Upper lobe of right lung (tissue), 1 donor: ENCODE data around the gene SEC61A2. TPM values are rescaled to one million over a fixed set of nuclear protein-coding genes. Genes with fewer than 3 reads are reported as not detected.

Source experiments
- ATAC-seq: fragments of 200-7000 bp; cut with Tn5 transposase; one replicate; pipeline ENCODE4 v1.9.1; 2020; ENCODE audit warnings: mild to moderate bottlenecking, moderate library complexity
- DNase-seq: peaks from one replicate; pipeline ENCODE4 v3.0.0-alpha.2; 2020
- H3K27ac ChIP-seq: fragments of 200-600 bp; one replicate; pipeline ENCODE4 v1.8.0; 2022
- H3K27me3 ChIP-seq: fragments of 200-600 bp; one replicate; pipeline ENCODE4 v1.8.0; 2022; ENCODE audit warnings: mild to moderate bottlenecking
- H3K36me3 ChIP-seq: fragments of 200-600 bp; one replicate; pipeline ENCODE4 v1.8.0; 2022
- H3K4me1 ChIP-seq: fragments of 200-600 bp; one replicate; pipeline ENCODE4 v1.8.0; 2022
- H3K4me3 ChIP-seq: fragments of 200-600 bp; one replicate; pipeline ENCODE4 v1.8.0; 2022; ENCODE audit warnings: mild to moderate bottlenecking
- H3K9me3 ChIP-seq: fragments of 200-600 bp; one replicate; pipeline ENCODE4 v1.8.0; 2022
- CTCF ChIP-seq: fragments of 200-600 bp; IDR thresholded peaks from one replicate; pipeline ENCODE4 v1.8.0; 2022; ENCODE audit warnings: antibody characterized with exemption
- intact Hi-C: fragments of 100-400 bp; cut with DNase I; formaldehyde crosslinking; loops from one replicate; pipeline ENCODE4 v1.11.0; 2022
- total RNA-seq: library from RNA; stranded (reverse); fragmentation: NEBNext Ultra II Directional; extraction: Animal tissue kit (Norgen Biotek cat#: 25700); gene quantifications from one replicate; pipeline ENCODE4 v1.2.1, GENCODE V29; 2021
- donor health status: DM: no; HTN: yes; CAD: no; lungs with severe emphysema.

Gene SEC61A2
- total RNA-seq, 1 donor from 2014 or later, result 3.9 TPM

- Histone ChIP-seq H3K4me1 (peaks cover under 1% of the 10 kb centered on the region), H3K4me3 (no peak overlapping the region), H3K27ac (no peak overlapping the region), H3K36me3 (peaks cover 52% of the 10 kb centered on the region), H3K27me3 (no peaks in the 10 kb centered on the region), H3K9me3 (no peaks in the 10 kb centered on the region)
- intact Hi-C loops, result no loop called here
- no peak for TF ChIP-seq CTCF
- DNase-seq, result no peak
- no peak for ATAC-seq
Observed at GRCh38 chr10:12186323-12186722, 56.8 kb downstream of the SEC61A2 start.

GRCh38 chr10:12187321-12187905 is 57.9 kb downstream of the SEC61A2 start:
- TF ChIP-seq CTCF, result no peak
- intact Hi-C loops, result no loop called here
- peaks cover 12% of the 10 kb centered on the region for H3K4me1 ChIP-seq
- no peaks in the 10 kb centered on the region for H3K9me3 ChIP-seq
- no peak overlapping the region for H3K4me3 ChIP-seq
- H3K36me3 ChIP-seq, result peaks cover 43% of the 10 kb centered on the region
- ATAC-seq, result no peak
- H3K27me3 ChIP-seq, result no peaks in the 10 kb centered on the region
- H3K27ac ChIP-seq, result no peak overlapping the region
- DNase-seq, result no peak

- H3K27ac ChIP-seq, result no peak overlapping the region
- no peak for ATAC-seq
- H3K4me1 ChIP-seq, result peaks cover 21% of the 10 kb centered on the region
- intact Hi-C loops, result no loop called here
- no peak for TF ChIP-seq CTCF
- H3K36me3 ChIP-seq, result peaks cover 33% of the 10 kb centered on the region
- no peaks in the 10 kb centered on the region for H3K9me3 ChIP-seq
- H3K4me3 ChIP-seq, result no peak overlapping the region
- no peaks in the 10 kb centered on the region for H3K27me3 ChIP-seq
- no peak for DNase-seq
Observed at GRCh38 chr10:12188656-12189055, 59.2 kb downstream of the SEC61A2 start.

- ATAC-seq, result no peak
- Histone ChIP-seq H3K36me3 (peaks cover 28% of the 10 kb centered on the region), H3K27ac (no peak overlapping the region), H3K9me3 (no peaks in the 10 kb centered on the region), H3K4me3 (no peak overlapping the region), H3K27me3 (no peaks in the 10 kb centered on the region), H3K4me1 (peaks cover 29% of the 10 kb centered on the region)
- DNase-seq, result no peak
- no peak for TF ChIP-seq CTCF
- intact Hi-C loops, result no loop called here
Observed at GRCh38 chr10:12189426-12189825, 59.9 kb downstream of the SEC61A2 start.

- Histone ChIP-seq H3K27me3 (no peaks in the 10 kb centered on the region), H3K4me1 (peaks cover 33% of the 10 kb centered on the region), H3K27ac (no peak overlapping the region), H3K4me3 (no peak overlapping the region), H3K36me3 (peaks cover 10% of the 10 kb centered on the region), H3K9me3 (no peaks in the 10 kb centered on the region)
- DNase-seq, result no peak
- intact Hi-C loops, result no loop called here
- no peak for TF ChIP-seq CTCF
- ATAC-seq, result no peak
Observed at GRCh38 chr10:12191715-12192114, 62.2 kb downstream of the SEC61A2 start.

- H3K27ac ChIP-seq, result no peak overlapping the region
- H3K36me3 ChIP-seq, result no peaks in the 10 kb centered on the region
- DNase-seq, result no peak
- H3K4me3 ChIP-seq, result no peak overlapping the region
- no peaks in the 10 kb centered on the region for H3K9me3 ChIP-seq
- H3K4me1 ChIP-seq, result peaks cover 47% of the 10 kb centered on the region
- H3K27me3 ChIP-seq, result no peaks in the 10 kb centered on the region
- TF ChIP-seq CTCF, result no peak
- no peak for ATAC-seq
- intact Hi-C loops, result no loop called here
Observed at GRCh38 chr10:12193193-12193592, 63.7 kb downstream of the SEC61A2 start.
